ENCODE data around the gene MPO.

- TF ChIP-seq CTCF (IDR thresholded peaks at IDR 0.05; ENCODE audit: low read depth, low read length, missing input control) (no peak), TAF1 (conservative IDR thresholded peaks at IDR 0.05) (no peak), RXRA (IDR thresholded peaks at IDR 0.05) (no peak)
Observed at GRCh38 chr17:58236394-58236793, 44.3 kb downstream of the MPO start.

Data from liver (tissue), 3 donors.